Spleen (tissue), 7 donors: ENCODE results near the gene ADARB2.

ENCODE experiments used
- POLR2AphosphoS5 ChIP-seq, 3 donors: sonication (generic); formaldehyde crosslinking; IDR thresholded peaks; one replicate each; pipeline ENCODE4 v1.5.1; 2017; ENCODE audit warnings: antibody characterized with exemption in 3 of 3
- TF ChIP-seq, protein P1 (sequence below), 11 experiments: fragments of 200-600 bp in 7 of 11; fragments of 450-650 bp in 4 of 11; sonication (generic) in 4 of 11; IDR thresholded peaks in 8 of 11; conservative IDR thresholded peaks in 3 of 11; 1 replicate in 7 of 11; 2 replicates in 4 of 11; pipeline versions ENCODE4 v1.4.0 to v1.8.0; 2016 to 2021; ENCODE audit warnings: antibody characterized with exemption in 11 of 11, inconsistent platforms in 4 of 11, mild to moderate bottlenecking in 1 of 11
- donor health status: DM: no; HTN: no; CAD: no; lungs with moderate emphysema.
- donor health status: DM: no; HTN: no; CAD: no.
- donor health status: DM: no; HTN: no; CAD: no.

DNA sequence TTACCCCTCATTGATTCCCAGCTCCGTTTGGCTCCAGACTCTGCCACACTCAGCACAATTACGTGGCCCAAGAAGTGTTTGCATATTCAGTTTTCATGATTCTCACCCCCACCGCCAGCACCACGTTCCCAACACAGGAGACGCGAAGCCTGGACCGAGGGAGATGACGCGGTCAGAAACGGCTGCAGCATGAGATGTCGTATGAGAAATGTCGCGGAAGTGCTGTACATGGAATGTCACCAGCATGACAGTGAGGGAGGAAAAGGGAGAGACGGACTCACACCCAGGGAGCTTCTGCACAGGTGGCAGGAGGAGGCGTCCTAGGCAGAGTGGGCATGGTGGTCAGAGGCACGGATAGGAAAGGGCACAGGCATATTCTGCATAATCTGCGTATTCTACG, 492.8 kb downstream of the ADARB2 start:
- TF ChIP-seq, protein P1, sequence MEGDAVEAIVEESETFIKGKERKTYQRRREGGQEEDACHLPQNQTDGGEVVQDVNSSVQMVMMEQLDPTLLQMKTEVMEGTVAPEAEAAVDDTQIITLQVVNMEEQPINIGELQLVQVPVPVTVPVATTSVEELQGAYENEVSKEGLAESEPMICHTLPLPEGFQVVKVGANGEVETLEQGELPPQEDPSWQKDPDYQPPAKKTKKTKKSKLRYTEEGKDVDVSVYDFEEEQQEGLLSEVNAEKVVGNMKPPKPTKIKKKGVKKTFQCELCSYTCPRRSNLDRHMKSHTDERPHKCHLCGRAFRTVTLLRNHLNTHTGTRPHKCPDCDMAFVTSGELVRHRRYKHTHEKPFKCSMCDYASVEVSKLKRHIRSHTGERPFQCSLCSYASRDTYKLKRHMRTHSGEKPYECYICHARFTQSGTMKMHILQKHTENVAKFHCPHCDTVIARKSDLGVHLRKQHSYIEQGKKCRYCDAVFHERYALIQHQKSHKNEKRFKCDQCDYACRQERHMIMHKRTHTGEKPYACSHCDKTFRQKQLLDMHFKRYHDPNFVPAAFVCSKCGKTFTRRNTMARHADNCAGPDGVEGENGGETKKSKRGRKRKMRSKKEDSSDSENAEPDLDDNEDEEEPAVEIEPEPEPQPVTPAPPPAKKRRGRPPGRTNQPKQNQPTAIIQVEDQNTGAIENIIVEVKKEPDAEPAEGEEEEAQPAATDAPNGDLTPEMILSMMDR (IDR thresholded peaks at IDR 0.05 in 8 of 11, conservative IDR thresholded peaks at IDR 0.05 in 3 of 11): no peak
- no peak for TF ChIP-seq POLR2AphosphoS5 (IDR thresholded peaks at IDR 0.05)
